Skeletal muscle satellite cell (primary cell): ENCODE measurements around the gene C1orf94. TPM values are rescaled to one million over a fixed set of nuclear protein-coding genes. Genes with fewer than 3 reads are reported as not detected.

Experiments used
- H3K27me3 ChIP-seq: 2 replicates; pipeline ENCODE4 v1.7.0; 2013; ENCODE audit warnings: low read length; ENCODE audit not compliant: control insufficient read depth, insufficient read depth
- H3K36me3 ChIP-seq: 2 replicates; pipeline ENCODE4 v1.7.0; 2013; ENCODE audit warnings: mild to moderate bottlenecking, control low read depth, low read length; ENCODE audit not compliant: insufficient read depth
- H3K4me1 ChIP-seq: 2 replicates; pipeline ENCODE4 v1.7.0; 2013; ENCODE audit warnings: low read length; ENCODE audit not compliant: control insufficient read depth, insufficient read depth
- H3K4me2 ChIP-seq: 2 replicates; pipeline ENCODE4 v1.7.0; 2013; ENCODE audit warnings: mild to moderate bottlenecking, low read length
- H3K4me3 ChIP-seq: 2 replicates; pipeline ENCODE4 v1.7.0; 2013; ENCODE audit warnings: low read length
- H3K9ac ChIP-seq: 2 replicates; pipeline ENCODE4 v1.7.0; 2013; ENCODE audit warnings: mild to moderate bottlenecking, low read depth, low read length, moderate library complexity
- H3K9me3 ChIP-seq: replicated peaks from 2 replicates; pipeline ENCODE4 v1.7.0; 2013; ENCODE audit warnings: mild to moderate bottlenecking, control low read depth, low read length
- total RNA-seq: library from RNA; depleted of rRNA; stranded (reverse); fragments of >200 nt; gene quantifications from 2 replicates; pipeline ENCODE4 v1.2.3, GENCODE V29; 2012; rRNA removed

C1orf94 gene, protein sequence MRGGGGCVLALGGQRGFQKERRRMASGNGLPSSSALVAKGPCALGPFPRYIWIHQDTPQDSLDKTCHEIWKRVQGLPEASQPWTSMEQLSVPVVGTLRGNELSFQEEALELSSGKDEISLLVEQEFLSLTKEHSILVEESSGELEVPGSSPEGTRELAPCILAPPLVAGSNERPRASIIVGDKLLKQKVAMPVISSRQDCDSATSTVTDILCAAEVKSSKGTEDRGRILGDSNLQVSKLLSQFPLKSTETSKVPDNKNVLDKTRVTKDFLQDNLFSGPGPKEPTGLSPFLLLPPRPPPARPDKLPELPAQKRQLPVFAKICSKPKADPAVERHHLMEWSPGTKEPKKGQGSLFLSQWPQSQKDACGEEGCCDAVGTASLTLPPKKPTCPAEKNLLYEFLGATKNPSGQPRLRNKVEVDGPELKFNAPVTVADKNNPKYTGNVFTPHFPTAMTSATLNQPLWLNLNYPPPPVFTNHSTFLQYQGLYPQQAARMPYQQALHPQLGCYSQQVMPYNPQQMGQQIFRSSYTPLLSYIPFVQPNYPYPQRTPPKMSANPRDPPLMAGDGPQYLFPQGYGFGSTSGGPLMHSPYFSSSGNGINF
- not detected in 2 replicates for total RNA-seq

DNA sequence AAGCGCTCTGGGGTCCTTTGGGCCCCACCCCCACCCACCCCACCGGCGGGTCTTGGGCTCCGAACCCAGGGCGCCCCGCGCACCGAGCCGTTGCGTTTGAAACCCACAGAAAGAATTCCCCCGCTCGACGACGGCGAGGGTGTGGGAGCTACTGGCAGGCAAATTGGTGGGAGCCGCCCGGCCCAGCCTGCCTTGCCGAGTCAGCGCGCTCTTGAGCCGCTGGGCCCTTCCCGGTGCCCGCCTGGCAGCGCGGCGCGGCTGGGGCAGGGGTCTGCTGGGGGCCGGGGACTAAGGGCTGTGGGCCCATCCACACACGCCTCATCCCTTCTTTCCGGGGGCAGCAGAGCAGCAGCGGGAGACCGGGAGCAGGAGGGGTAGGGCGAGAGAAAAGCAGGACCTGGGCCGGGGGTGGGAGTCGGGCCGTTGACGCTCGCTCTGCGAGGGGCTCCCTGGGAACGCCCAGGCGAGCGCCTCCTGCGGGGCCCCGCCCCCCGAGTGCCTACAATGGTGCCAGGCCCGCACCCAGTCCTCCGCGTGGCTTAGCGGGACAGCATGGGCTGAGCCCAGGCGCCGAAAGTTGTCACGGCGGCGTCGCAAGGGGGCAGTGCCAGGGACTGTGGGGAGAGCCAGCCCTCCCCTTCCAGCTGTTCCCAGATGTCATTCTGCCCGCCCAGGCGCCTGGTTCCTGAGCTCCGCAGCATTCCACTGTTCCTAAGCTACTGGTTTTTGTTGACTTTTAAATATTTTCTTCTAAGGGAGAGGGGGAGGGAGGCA lies at the start of gene C1orf94:
Gene C1orf94, plus strand, starts transcription at position 78 of the 774 bp plus-strand sequence. CDS start 883 bp downstream, outside the sequence.
- no peaks in the 10 kb centered on the region for H3K36me3 ChIP-seq
- no peak within 1 kb of the TSS for H3K4me2 ChIP-seq
- no peaks in the 10 kb centered on the region for H3K9me3 ChIP-seq
- H3K9ac ChIP-seq, result no peak within 1 kb of the TSS
- no peaks in the 10 kb centered on the region for H3K27me3 ChIP-seq
- no peak within 1 kb of the TSS for H3K4me3 ChIP-seq
- no peaks in the 10 kb centered on the region for H3K4me1 ChIP-seq

DNA sequence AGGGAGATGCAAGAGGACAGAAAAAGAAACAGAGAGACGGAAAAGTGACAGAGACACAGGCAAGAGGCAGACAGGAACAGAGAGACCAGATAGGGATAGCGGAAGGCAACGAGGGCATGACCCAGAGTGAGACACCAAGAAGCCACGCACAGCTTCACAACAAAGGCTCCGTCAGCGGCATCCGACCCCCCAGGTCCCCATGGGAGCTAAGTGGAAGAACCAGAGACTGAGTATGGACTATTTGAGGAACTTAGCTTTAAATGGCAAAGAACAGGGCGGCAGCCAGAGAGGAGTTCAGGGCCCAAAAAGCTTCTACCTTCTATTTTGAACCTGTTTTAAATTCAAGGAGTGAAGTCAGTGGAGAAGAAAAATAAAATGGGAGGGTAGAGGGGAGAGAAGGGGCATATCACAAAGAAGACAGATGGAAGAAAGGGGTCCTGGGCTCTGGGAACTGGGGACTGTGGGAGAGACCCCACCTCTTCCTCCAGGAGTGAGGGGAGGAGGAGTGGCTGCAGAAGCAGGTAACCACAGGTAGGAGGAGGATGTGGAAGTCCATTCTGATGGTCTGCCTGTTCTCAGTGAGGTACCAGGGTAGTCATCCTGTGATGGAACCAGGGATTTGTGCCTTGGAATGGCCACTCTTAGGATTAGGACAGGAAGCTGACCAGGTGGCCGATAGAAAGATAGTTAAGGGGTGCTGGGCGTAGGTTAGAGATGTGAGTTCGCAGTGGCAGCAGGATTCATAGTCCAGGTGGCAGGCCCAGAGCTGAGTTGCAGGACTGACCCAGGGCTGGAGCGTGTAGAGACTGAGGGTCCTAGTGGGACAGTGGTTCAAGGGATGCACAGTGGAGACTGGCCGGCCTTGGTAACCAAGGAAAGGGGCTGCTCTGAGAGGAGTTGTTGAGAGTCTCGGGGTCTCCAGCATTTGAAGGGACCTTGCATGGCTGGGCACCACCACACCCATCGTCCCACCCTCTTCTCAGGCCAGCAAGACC lies 49.4 kb upstream of the C1orf94 start:
- no peaks in the 10 kb centered on the region for H3K9me3 ChIP-seq
- H3K4me2 ChIP-seq, result no peak overlapping the region
- no peak overlapping the region for H3K4me3 ChIP-seq
- H3K4me1 ChIP-seq, result no peaks in the 10 kb centered on the region
- H3K36me3 ChIP-seq, result no peaks in the 10 kb centered on the region
- H3K27me3 ChIP-seq, result no peaks in the 10 kb centered on the region
- H3K9ac ChIP-seq, result no peak overlapping the region

DNA sequence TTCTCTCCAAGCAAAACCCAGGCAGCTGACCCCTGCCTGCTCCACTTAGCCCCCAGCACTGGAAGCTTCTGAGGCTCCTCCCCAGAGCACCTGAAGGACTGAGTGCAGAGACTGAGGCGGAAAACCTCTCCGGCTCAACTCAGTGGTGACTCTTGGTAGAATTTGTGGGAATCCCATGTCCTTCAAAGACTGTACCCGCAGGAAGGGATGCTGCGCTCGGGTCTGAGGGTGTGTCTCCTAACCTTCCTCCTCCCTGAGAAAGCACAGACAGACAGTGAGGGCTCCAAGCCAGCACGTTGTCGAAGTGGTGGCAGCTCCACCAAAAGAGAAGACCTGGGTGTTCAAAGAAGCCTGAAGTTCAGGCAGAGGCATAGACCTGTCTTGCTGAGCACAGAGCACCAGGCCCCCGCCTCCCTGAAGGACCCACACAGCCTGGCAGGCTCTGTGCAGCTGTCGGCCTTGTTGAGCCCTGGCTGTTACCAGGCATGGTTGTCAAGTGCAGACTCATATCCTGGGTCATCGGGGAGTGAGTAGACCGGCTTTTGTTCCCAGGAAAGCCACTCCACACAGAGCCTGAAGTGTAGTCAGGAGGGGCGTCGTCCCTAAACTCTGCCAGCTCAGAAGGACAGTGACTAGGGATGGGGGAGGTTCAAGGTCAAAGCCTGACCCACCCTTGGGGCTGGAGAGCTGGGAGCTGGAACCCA lies 48.4 kb upstream of the C1orf94 start:
- no peaks in the 10 kb centered on the region for H3K4me1 ChIP-seq
- H3K4me2 ChIP-seq, result no peak overlapping the region
- H3K27me3 ChIP-seq, result no peaks in the 10 kb centered on the region
- no peaks in the 10 kb centered on the region for H3K9me3 ChIP-seq
- no peak overlapping the region for H3K9ac ChIP-seq
- no peaks in the 10 kb centered on the region for H3K36me3 ChIP-seq
- no peak overlapping the region for H3K4me3 ChIP-seq

DNA sequence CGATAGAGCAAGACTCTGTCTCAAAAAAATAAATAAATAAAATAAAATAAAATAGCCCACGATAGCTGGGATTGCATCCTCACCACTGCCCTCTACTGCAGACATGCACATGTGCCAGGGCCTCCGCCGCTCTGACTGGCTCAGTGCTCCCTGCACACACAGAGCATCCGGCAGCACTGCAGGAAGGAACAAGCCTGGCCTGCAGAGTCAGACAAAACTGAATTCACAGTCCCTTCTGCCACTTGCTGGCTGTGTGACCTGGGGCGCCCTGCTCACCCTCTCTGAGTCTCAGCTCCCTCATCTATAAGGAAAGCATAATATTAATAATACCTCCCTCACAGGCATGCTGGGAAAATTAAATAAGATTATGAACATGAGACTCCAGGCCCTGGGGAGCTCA lies 47.1 kb upstream of the C1orf94 start:
- no peaks in the 10 kb centered on the region for H3K4me1 ChIP-seq
- no peak overlapping the region for H3K9ac ChIP-seq
- no peak overlapping the region for H3K4me2 ChIP-seq
- no peak overlapping the region for H3K4me3 ChIP-seq
- no peaks in the 10 kb centered on the region for H3K27me3 ChIP-seq
- H3K36me3 ChIP-seq, result no peaks in the 10 kb centered on the region
- H3K9me3 ChIP-seq, result no peaks in the 10 kb centered on the region

DNA sequence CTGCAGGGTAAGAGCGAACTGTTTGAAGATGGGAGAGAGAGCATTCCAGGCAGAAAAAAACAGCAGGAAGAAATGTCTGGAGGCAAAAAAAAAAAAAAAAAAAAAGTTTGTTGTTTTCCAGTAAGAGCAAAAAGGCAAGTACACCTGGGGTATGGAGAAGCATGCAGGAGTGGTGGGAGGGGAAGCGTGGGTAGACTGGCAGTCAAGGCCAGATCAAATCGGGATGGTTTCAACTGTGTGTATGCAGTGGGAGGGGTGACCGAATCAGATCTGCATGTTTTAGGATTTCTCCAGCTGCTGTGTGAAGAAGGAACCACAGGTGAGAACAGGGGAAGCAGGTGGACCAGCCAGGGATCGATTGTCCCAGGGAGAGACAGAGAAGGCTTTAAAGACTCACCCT lies 46.4 kb upstream of the C1orf94 start:
- Histone ChIP-seq H3K4me3 (no peak overlapping the region), H3K4me2 (no peak overlapping the region), H3K27me3 (no peaks in the 10 kb centered on the region), H3K4me1 (no peaks in the 10 kb centered on the region), H3K9me3 (no peaks in the 10 kb centered on the region), H3K36me3 (no peaks in the 10 kb centered on the region), H3K9ac (no peak overlapping the region)

DNA sequence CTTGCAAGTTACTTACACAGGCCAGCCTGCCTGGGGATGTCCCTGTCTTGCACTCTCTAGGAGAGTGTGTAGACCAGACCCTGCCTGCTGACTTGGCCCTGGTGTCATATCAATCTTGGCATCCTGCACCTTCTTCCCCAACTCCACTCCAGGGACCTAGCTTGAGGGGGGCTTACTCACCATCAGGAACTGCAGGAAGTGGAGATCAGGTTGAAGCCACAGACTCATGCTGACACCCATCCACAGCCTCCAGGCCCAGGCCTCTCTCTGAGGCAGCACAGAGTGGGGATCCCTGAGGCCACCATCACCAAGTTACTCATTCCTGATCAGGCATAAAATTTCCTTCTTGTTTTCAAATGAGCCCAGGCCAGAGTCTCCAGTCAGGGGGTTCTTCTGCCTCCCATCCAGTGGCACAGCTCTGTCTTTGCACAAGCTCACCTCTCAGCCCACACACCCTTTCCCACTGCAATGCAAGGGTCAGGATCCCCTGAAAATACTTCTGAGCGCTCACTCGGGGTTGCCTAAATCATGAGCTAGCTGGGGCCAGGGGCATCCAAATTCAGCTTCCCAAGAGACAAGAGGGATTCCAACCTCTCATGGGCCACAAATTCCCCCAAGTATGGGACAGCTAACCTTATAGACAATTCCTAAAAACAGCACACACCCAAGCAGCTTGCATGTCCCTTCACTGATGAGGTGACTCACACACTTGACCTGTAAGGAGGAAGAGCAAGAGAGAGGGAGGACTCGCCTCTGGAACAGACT lies 45.1 kb upstream of the C1orf94 start:
- Histone ChIP-seq H3K4me2 (no peak overlapping the region), H3K9ac (no peak overlapping the region), H3K27me3 (no peaks in the 10 kb centered on the region), H3K4me1 (no peaks in the 10 kb centered on the region), H3K9me3 (no peaks in the 10 kb centered on the region), H3K4me3 (no peak overlapping the region), H3K36me3 (no peaks in the 10 kb centered on the region)

DNA sequence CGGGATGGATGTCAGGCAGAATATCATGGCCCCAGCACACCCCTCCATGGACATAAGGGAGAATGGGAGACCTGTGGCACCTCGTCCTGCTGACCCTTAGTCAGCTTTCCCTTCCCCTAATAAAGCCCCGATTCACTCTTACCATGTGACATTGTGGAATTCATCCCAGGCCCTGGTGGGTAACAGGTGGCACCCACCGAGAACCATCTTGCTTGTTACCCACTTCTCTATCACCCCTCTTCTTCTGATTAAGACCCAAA lies 44.6 kb upstream of the C1orf94 start:
- no peaks in the 10 kb centered on the region for H3K36me3 ChIP-seq
- H3K9ac ChIP-seq, result no peak overlapping the region
- H3K4me1 ChIP-seq, result no peaks in the 10 kb centered on the region
- H3K4me2 ChIP-seq, result no peak overlapping the region
- H3K9me3 ChIP-seq, result no peaks in the 10 kb centered on the region
- no peaks in the 10 kb centered on the region for H3K27me3 ChIP-seq
- no peak overlapping the region for H3K4me3 ChIP-seq

DNA sequence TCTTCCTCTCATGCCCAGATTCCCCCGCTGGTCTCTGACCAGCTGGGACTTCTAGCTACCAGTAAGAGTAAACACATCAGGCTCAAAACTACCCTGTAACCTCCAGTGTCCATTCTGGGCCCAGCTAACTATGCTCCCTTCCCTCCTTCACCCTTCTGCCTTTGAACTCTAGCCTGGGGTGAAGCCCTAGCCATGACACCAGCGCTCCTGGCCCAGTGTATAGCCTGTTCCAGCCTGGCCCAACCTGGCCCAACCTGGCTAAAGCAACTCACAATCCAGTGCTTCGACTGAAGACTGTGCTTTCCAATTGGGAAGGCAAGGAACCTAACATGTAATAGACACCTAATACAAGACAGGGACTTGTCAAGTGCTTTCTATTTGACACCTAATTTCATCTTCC lies 39.3 kb upstream of the C1orf94 start:
- H3K4me2 ChIP-seq, result no peak overlapping the region
- no peaks in the 10 kb centered on the region for H3K9me3 ChIP-seq
- H3K4me3 ChIP-seq, result no peak overlapping the region
- H3K27me3 ChIP-seq, result no peaks in the 10 kb centered on the region
- H3K9ac ChIP-seq, result no peak overlapping the region
- no peaks in the 10 kb centered on the region for H3K4me1 ChIP-seq
- H3K36me3 ChIP-seq, result no peaks in the 10 kb centered on the region

DNA sequence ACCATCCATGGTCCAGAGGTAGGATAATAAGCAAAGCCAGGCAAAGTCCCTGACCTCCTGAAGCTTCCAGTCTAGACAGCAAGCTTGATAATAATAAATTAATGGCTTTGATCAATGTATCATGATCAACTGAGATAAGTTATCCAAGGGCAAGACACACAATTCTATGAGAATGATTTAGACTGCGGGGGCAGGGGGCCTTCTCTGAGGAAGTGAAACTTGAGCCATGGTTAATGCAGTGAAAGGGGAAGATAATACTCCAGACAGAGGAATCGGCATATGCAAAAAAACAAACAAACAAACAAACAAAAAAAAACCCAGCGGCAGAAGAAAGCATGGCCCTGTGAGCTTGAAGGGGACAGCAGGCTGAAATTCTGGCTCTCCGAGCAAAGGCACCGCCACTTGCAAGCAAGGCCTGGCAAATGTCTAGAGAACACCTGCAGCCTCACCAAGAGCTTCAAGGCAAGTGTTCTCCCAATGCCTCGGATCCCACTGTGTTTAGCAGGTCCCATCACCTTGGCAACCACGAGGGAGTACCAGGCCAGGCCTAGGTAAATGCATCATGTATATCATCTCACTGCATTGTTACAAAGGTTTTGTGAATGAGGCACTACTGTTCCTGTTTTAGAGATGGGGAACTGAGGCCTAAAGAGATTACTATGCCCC lies 36.6 kb upstream of the C1orf94 start:
- H3K4me3 ChIP-seq, result no peak overlapping the region
- no peaks in the 10 kb centered on the region for H3K4me1 ChIP-seq
- H3K9ac ChIP-seq, result no peak overlapping the region
- H3K9me3 ChIP-seq, result no peaks in the 10 kb centered on the region
- no peaks in the 10 kb centered on the region for H3K36me3 ChIP-seq
- H3K27me3 ChIP-seq, result no peaks in the 10 kb centered on the region
- no peak overlapping the region for H3K4me2 ChIP-seq

DNA sequence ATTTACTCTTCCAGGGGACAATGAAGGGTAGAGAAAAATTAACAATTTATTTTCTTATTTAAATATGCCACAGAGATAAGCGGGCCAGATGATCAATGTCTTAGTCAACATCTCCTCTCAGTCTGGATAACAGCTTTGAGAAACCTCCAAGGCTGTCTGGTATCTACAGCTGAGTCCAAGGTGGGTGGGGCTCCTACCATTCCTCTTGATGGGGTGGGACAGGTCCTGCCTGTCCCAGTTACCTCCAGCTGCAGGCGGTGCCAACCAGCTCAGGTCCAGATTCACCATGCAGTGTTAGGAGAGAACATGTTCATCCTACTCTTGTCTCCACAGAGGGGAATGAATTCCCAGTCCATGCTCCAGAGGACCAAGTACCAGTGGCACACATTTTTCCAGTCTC lies 32.7 kb upstream of the C1orf94 start:
- Histone ChIP-seq H3K36me3 (no peaks in the 10 kb centered on the region), H3K9me3 (no peaks in the 10 kb centered on the region), H3K4me3 (no peak overlapping the region), H3K4me2 (no peak overlapping the region), H3K27me3 (no peaks in the 10 kb centered on the region), H3K9ac (no peak overlapping the region), H3K4me1 (no peaks in the 10 kb centered on the region)
